ENCODE data around the gene DDX39B.

GRCh38 chr6:31525932-31526591 lies 15.7 kb downstream of the DDX39B start:
- TF ChIP-seq, protein P1, sequence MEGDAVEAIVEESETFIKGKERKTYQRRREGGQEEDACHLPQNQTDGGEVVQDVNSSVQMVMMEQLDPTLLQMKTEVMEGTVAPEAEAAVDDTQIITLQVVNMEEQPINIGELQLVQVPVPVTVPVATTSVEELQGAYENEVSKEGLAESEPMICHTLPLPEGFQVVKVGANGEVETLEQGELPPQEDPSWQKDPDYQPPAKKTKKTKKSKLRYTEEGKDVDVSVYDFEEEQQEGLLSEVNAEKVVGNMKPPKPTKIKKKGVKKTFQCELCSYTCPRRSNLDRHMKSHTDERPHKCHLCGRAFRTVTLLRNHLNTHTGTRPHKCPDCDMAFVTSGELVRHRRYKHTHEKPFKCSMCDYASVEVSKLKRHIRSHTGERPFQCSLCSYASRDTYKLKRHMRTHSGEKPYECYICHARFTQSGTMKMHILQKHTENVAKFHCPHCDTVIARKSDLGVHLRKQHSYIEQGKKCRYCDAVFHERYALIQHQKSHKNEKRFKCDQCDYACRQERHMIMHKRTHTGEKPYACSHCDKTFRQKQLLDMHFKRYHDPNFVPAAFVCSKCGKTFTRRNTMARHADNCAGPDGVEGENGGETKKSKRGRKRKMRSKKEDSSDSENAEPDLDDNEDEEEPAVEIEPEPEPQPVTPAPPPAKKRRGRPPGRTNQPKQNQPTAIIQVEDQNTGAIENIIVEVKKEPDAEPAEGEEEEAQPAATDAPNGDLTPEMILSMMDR (IDR thresholded peaks at IDR 0.05; ENCODE audit: insufficient read depth, low read length) = no peak
- TF ChIP-seq POLR2AphosphoS5 (IDR thresholded peaks at IDR 0.05; ENCODE audit: low read depth) = no peak
